LNCaP clone FGC (cell line): ENCODE results near the gene DHFR.

Source experiments
- DNase-seq: peaks from one replicate; pipeline ENCODE4 v3.0.0-alpha.2; 2011; ENCODE audit warnings: low read depth
- H3K4me3 ChIP-seq: 2 replicates; pipeline ENCODE4 v1.5.1; 2011; ENCODE audit warnings: mild to moderate bottlenecking, low read depth, low read length, control low read depth
- CTCF ChIP-seq: IDR thresholded peaks from 2 replicates; pipeline ENCODE4 v1.5.1; 2012; ENCODE audit warnings: mild to moderate bottlenecking; ENCODE audit not compliant: control insufficient read depth, insufficient read depth; ENCODE audit errors: extremely low read depth

DHFR gene

DNA sequence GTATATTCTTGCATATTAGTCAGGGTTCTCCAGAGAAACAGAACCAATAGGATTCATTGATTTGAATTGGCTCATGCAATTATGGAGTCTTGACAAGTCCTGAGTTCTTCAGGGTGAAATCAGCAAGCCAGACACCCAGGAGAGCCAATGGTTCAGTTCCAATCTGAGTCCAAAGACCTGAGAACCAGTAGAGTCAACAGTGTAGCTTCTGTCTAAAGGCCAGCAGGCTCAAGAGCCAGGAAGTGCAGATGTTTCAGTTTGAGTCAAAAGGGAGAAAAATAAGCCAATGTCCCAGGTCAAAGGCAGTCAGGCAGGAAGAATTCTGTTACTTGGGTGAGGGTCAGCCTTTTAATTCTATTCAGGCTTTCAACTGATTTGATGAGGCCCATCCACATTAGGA lies 47.0 kb downstream of the DHFR start:
- DNase-seq, result no peak
- H3K4me3 ChIP-seq, result no peak overlapping the region
- no peak for TF ChIP-seq CTCF

- no peak for TF ChIP-seq CTCF
- H3K4me3 ChIP-seq, result no peak overlapping the region
- DNase-seq, result no peak
These were observed 47.4 kb downstream of the DHFR start for GRCh38 chr5:80607343-80607742.

- TF ChIP-seq CTCF, result no peak
- no peak for DNase-seq
- no peak overlapping the region for H3K4me3 ChIP-seq
These were observed 53.7 kb downstream of the DHFR start for GRCh38 chr5:80600943-80601693.

GRCh38 chr5:80597500-80597899 lies 57.3 kb downstream of the DHFR start:
- DNase-seq, result no peak
- no peak for TF ChIP-seq CTCF
- no peak overlapping the region for H3K4me3 ChIP-seq

GRCh38 chr5:80594810-80595209 lies 60.0 kb downstream of the DHFR start:
- no peak for DNase-seq
- no peak overlapping the region for H3K4me3 ChIP-seq
- no peak for TF ChIP-seq CTCF

DNA sequence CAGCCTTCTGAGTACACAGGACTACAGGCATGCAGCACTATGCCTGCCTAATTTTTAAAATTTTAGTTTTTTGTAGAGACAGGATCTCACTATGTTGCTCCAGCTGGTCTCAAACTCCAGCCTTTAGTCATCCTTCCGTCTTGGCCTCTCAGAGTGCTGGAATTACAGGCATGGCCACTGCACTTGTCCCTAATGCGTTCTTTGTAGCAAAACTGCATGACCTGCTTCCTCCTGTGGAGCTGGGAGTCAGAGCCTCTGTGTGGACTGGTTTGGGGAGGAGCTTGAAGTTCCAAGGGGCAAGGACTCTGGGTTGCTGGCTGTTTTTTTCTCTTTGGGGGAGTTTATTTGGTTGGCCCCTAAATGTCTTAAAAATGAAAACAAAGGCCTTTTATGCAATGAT lies 62.0 kb downstream of the DHFR start:
- no peak for DNase-seq
- TF ChIP-seq CTCF, result no peak
- no peak overlapping the region for H3K4me3 ChIP-seq

DNA sequence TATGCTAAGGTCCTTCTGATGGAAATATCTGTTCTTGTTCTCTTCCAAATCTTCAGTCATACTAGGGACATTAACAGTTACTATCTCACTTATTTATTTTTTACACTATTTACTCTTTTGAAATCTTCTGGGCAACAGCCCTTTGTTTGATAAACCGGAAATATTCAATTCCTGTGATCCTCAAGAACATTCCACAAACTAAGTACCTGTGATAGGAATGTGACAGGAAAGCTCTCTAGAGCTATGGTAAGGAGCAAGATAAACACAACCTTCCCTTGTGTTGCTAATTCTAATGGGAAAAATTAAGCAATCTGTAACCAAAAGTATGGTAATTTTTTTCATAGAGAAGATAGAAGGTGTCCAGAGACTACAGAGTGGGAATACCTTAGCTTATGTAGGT lies 62.7 kb downstream of the DHFR start:
- DNase-seq, result no peak
- H3K4me3 ChIP-seq, result no peak overlapping the region
- TF ChIP-seq CTCF, result no peak
